NOMO-1 (cell line): ENCODE data around the gene GOLGA8B.
"Not testable (repeated sequence)": the region's sequence is repeated elsewhere in the genome, so short reads cannot be mapped to it uniquely, and the experiment has no call there.

Experiments used
- DNase-seq, 2 experiments: peaks; one replicate each; lab custom pipeline; 2025; ENCODE audit not compliant: unreplicated experiment in 2 of 2; lab: John Stamatoyannopoulos, UW

GOLGA8B gene

GRCh38 chr15:34567174-34567573 lies 16.3 kb downstream of the GOLGA8B start:
- not testable (repeated sequence) for DNase-seq

GRCh38 chr15:34564711-34565110 lies 18.7 kb downstream of the GOLGA8B start:
- DNase-seq, result not testable (repeated sequence)

- not testable (repeated sequence) for DNase-seq
Observed at GRCh38 chr15:34560814-34561213, 22.6 kb downstream of the GOLGA8B start.

GRCh38 chr15:34559764-34560163 lies 23.7 kb downstream of the GOLGA8B start:
- not testable (repeated sequence) for DNase-seq

GRCh38 chr15:34555162-34555561 lies 28.3 kb downstream of the GOLGA8B start:
- DNase-seq, result not testable (repeated sequence)

GRCh38 chr15:34554716-34555115 lies 28.7 kb downstream of the GOLGA8B start:
- not testable (repeated sequence) for DNase-seq

GRCh38 chr15:34554126-34554525 lies 29.3 kb downstream of the GOLGA8B start:
- not testable (repeated sequence) for DNase-seq

- not testable (repeated sequence) for DNase-seq
Observed at GRCh38 chr15:34550129-34550528, 33.3 kb downstream of the GOLGA8B start.

- not testable (repeated sequence) for DNase-seq
Observed at GRCh38 chr15:34549381-34549809, 34.1 kb downstream of the GOLGA8B start.

- not testable (repeated sequence) for DNase-seq
Observed at GRCh38 chr15:34543860-34544649, 39.4 kb downstream of the GOLGA8B start.

- DNase-seq, result not testable (repeated sequence)
Observed at GRCh38 chr15:34535857-34536256, 47.6 kb downstream of the GOLGA8B start.
